AG04450 (cell line): ENCODE data around the gene DIAPH3. TPM values are rescaled to one million over a fixed set of nuclear protein-coding genes. Genes with fewer than 3 reads are reported as not detected.

Experiments used
- CTCF ChIA-PET: fragments of 300-600, 350-600 bp; formaldehyde crosslinking; extraction: SDS; loops from one replicate; lab custom pipeline; 2022; ENCODE audit warnings: antibody characterized with exemption, inconsistent platforms; lab: Charles Lee
- POLR2A ChIA-PET: fragments of 350-600 bp; formaldehyde crosslinking; extraction: SDS; loops from one replicate; lab custom pipeline; 2021; ENCODE audit warnings: antibody characterized with exemption, inconsistent platforms; lab: Yijun Ruan, JAX
- DNase-seq: peaks from one replicate; pipeline ENCODE4 v3.0.0-alpha.2; 2011; ENCODE audit warnings: low read depth, low spot score
- H3K27ac ChIP-seq: one replicate; pipeline ENCODE4 v1.5.1; 2012; ENCODE audit warnings: low read depth, low read length, control low read depth
- H3K27me3 ChIP-seq: one replicate; pipeline ENCODE4 v1.6.0; 2012; ENCODE audit warnings: low read length; ENCODE audit not compliant: control insufficient read depth, insufficient read depth
- H3K4me3 ChIP-seq: 2 replicates; pipeline ENCODE4 v1.5.1; 2011; ENCODE audit warnings: mild to moderate bottlenecking, low read depth, low read length, control low read depth
- H3K9me3 ChIP-seq: 2 replicates; pipeline ENCODE4 v1.5.1; 2012; ENCODE audit warnings: low read length; ENCODE audit not compliant: control insufficient read depth, insufficient read depth
- CTCF ChIP-seq: IDR thresholded peaks from 2 replicates; pipeline ENCODE4 v1.5.1; 2011; ENCODE audit warnings: low read depth, low read length, control low read depth, inconsistent platforms
- polyA plus RNA-seq: library from polyadenylated mRNA; depleted of rRNA; stranded (reverse); fragments of >200 nt; gene quantifications from 2 replicates; pipeline ENCODE4 v1.2.3, GENCODE V29; 2011

The DIAPH3 gene
- polyA plus RNA-seq, 1 experiment: 11.7 TPM

GRCh38 chr13:60016229-60016628, 147.5 kb downstream of the DIAPH3 start:
- Histone ChIP-seq H3K27ac (no peak overlapping the region), H3K4me3 (no peak overlapping the region), H3K9me3 (no peaks in the 10 kb centered on the region), H3K27me3 (no peaks in the 10 kb centered on the region)
- ChIA-PET CTCF (no interaction called here), POLR2A (no interaction called here)
- no peak for DNase-seq
- no peak for TF ChIP-seq CTCF

GRCh38 chr13:60013166-60013565, 150.6 kb downstream of the DIAPH3 start:
- Histone ChIP-seq H3K9me3 (no peaks in the 10 kb centered on the region), H3K27me3 (no peaks in the 10 kb centered on the region), H3K4me3 (no peak overlapping the region), H3K27ac (no peak overlapping the region)
- no peak for DNase-seq
- TF ChIP-seq CTCF: no peak
- CTCF ChIA-PET: no interaction called here
- POLR2A ChIA-PET: no interaction called here

- no peaks in the 10 kb centered on the region for H3K27me3 ChIP-seq
- POLR2A ChIA-PET: no interaction called here
- TF ChIP-seq CTCF: no peak
- H3K9me3 ChIP-seq: no peaks in the 10 kb centered on the region
- no peak overlapping the region for H3K4me3 ChIP-seq
- H3K27ac ChIP-seq: no peak overlapping the region
- DNase-seq: no peak
- CTCF ChIA-PET: no interaction called here
Observed at GRCh38 chr13:60012488-60012887, 151.2 kb downstream of the DIAPH3 start.

- DNase-seq: no peak
- ChIA-PET POLR2A (no interaction called here), CTCF (no interaction called here)
Observed at GRCh38 chr13:60009300-60010253, 154.2 kb downstream of the DIAPH3 start.

More at GRCh38 chr13:60009300-60010253, 154.2 kb downstream of the DIAPH3 start:
- H3K27me3 ChIP-seq: no peaks in the 10 kb centered on the region
- TF ChIP-seq CTCF: no peak
- H3K4me3 ChIP-seq: no peak overlapping the region
- H3K27ac ChIP-seq: no peak overlapping the region
- H3K9me3 ChIP-seq: no peaks in the 10 kb centered on the region
